ENCODE measurements around the gene TMUB1. TPM values are rescaled to one million over a fixed set of nuclear protein-coding genes. Genes with fewer than 3 reads are reported as not detected.
A peak's percentile ranks its signal among the peaks of the same experiment; 100 is the strongest.

The TMUB1 gene
- total RNA-seq, 1 experiment from 2014 or later = 45.4 TPM

GRCh38 chr7:151082141-151083070, 887 bp downstream of the TMUB1 start:
- H2AFZ ChIP-seq (ENCODE audit: low read length) = no peak overlapping the region
- no peaks in the 10 kb centered on the region for H4K20me1 ChIP-seq (ENCODE audit: control insufficient read depth, insufficient read depth, insufficient read length)
- H3K14ac ChIP-seq (ENCODE audit: insufficient read depth, low read length) = no peak overlapping the region; the same call in 1 of the 2 replicates
- whole genome bisulfite sequencing (ENCODE audit: extremely low coverage, insufficient read length, low lambda C conversion rate) = no CpG with 5 or more reads among the region's 42 CpGs
- H2BK120ac ChIP-seq (ENCODE audit: low read depth, low read length, poor library complexity, severe bottlenecking) = no peak overlapping the region
- H3K4me2 ChIP-seq (ENCODE audit: insufficient read depth, insufficient read length, low read length) = peak overlapping the region; percentile 88
- H2BK12ac ChIP-seq (ENCODE audit: insufficient read length, low read depth, low read length) = no peak overlapping the region
- no peak overlapping the region for H3K18ac ChIP-seq (ENCODE audit: insufficient read length, low read depth, low read length)
- peaks cover 8% of the 10 kb centered on the region for H3K27me3 Mint-ChIP-seq (ENCODE audit: low read depth)
- H3K4me3 Mint-ChIP-seq = peak overlapping the region; percentile 86 to 87
- DNase-seq = no peak
- H2AK5ac ChIP-seq (ENCODE audit: insufficient read length, low read length) = no peak overlapping the region
- no peak overlapping the region for H2BK15ac ChIP-seq (ENCODE audit: low read depth, low read length)
- no peak for TF ChIP-seq CTCF (conservative IDR thresholded peaks at IDR 0.05)
- no peak overlapping the region for H3K4ac ChIP-seq (ENCODE audit: low read depth, low read length)
- H3K4me1 ChIP-seq (ENCODE audit: insufficient read depth, low read length) = peaks cover 2% of the 10 kb centered on the region; the same call in 1 of the 2 replicates
- no peak overlapping the region for H2BK20ac ChIP-seq (ENCODE audit: low read depth, low read length, poor library complexity, severe bottlenecking)
- H4K8ac ChIP-seq (replicated peaks; ENCODE audit: insufficient read length, low read depth, low read length) = no peak overlapping the region
- H4K91ac ChIP-seq (ENCODE audit: insufficient read length, low read depth, low read length) = no peak overlapping the region
- H3K27me3 ChIP-seq (ENCODE audit: insufficient read depth, low read length) = no peaks in the 10 kb centered on the region; the same call in 1 of the 2 replicates
- H3T11ph ChIP-seq (ENCODE audit: low read length) = no peak overlapping the region
- H3K56ac ChIP-seq (ENCODE audit: insufficient read length, low read depth, low read length) = no peak overlapping the region
- no peaks in the 10 kb centered on the region; a peak in 1 of 5 replicates for H3K9me3 Mint-ChIP-seq
- no peaks in the 10 kb centered on the region for H3K9me3 ChIP-seq (ENCODE audit: control insufficient read depth, low read depth, low read length)
- no peak overlapping the region for H3K23ac ChIP-seq (ENCODE audit: insufficient read length, low read depth, low read length)
- no peaks in the 10 kb centered on the region for H3K79me1 ChIP-seq (ENCODE audit: insufficient read depth, low read depth, low read length, poor library complexity, severe bottlenecking)
- H2BK5ac ChIP-seq (ENCODE audit: insufficient read length, low read length) = no peak overlapping the region
- peaks cover 33 to 43% of the 10 kb centered on the region in 2 experiments for H3K4me1 Mint-ChIP-seq
- no peak overlapping the region for H3K9ac ChIP-seq (ENCODE audit: extremely low read depth, insufficient read length, low read length)
- no peak overlapping the region for H3K27ac ChIP-seq (ENCODE audit: insufficient read length, low read depth, low read length)
- H3K27ac Mint-ChIP-seq = peak overlapping the region in 1 of 3 experiments; percentile 89; a peak in 1 of 7 replicates
- no peaks in the 10 kb centered on the region; the same call in 1 of the 2 replicates for H3K79me2 ChIP-seq (ENCODE audit: insufficient read depth, low read length)
- peaks cover 13% of the 10 kb centered on the region for H3K23me2 ChIP-seq (ENCODE audit: insufficient read length, low read depth, low read length, poor library complexity, severe bottlenecking)
- peaks cover 0 to 6% (median 5%) of the 10 kb centered on the region in 3 experiments; a peak in 5 of 7 replicates for H3K36me3 Mint-ChIP-seq (ENCODE audit: insufficient read depth in 1 of 3, low read depth in 3 of 3)
- no peak overlapping the region for H4K5ac ChIP-seq (ENCODE audit: insufficient read length, low read depth, low read length)

All from H9 (cell line).